ENCODE data around the gene ALDH3A1.

ALDH3A1 gene

DNA sequence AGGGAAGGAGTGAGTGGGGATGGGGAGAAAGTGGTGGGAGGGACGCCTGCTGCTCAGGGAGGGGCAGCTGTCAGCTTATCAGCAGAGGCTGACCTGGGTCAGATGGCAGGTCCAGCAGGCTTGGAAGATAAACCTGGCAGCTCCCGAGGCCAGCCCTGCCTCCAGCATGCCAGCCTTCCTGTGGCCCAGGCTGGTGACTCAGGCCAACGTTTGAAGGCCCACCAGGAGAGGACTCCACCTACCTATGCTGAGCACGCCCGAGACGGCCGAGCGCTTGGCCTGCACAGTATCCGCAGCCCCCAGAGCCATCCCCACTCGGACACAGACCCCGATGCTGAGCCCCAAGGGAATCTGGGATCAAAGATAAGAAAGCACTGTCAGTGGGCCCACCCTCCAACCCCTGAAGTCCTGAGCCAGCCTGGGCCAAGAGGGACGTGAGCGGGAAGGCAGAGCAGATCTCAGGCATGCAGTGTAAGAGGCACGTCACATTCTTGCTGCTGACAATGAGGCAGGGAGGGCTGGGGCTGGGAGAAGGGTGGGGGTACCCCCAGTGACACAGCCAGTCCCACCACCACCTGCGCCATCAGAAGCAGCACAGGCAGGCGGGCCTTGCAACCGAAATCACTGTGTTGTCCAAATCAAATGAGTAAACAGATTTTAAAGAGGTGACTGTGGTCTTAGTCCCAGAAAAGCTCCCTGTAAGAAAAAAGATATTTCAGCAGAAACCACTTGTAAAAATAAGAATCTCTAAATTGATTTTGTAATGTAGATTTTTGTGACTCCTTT is 44.1 kb downstream of the ALDH3A1 start:
- DNase-seq (ENCODE audit: low read depth in 3 of 3) = no peak

DNA sequence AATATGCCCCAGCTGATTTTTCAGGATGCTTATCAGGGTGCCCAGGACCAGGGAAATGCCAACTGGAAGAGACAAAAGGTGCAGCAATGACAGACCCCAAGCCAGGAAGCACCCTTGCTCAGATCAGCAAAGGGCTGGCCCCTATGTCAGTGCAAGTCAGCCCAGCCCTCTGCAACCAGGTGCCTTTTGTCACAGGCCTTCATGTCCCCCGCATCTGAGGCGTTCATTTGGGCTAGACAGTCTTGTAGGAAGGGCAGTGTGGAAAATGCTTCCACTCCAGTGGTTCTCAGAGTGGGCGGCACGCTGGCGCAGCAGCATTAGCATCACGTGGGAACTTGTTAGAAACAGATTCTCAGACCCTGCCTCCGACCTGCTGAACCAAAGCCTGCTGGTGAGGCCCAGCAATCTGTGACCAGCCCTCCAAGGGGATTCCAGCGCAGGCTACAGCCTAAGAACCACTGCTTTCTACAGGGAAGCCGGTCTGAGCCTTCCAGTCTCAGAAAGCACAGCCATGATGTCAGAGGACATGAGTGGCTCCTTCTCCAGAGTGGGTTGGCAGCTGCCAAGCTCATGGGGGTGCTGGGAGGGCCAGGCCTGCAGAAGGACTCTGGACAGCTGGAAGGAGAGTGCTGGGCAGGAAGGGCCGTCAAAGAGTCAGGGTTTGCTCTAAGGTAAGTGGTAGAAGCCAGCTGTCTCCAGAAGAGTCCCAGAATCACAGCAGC is 44.8 kb downstream of the ALDH3A1 start:
- no peak for DNase-seq (ENCODE audit: low read depth in 3 of 3)

DNA sequence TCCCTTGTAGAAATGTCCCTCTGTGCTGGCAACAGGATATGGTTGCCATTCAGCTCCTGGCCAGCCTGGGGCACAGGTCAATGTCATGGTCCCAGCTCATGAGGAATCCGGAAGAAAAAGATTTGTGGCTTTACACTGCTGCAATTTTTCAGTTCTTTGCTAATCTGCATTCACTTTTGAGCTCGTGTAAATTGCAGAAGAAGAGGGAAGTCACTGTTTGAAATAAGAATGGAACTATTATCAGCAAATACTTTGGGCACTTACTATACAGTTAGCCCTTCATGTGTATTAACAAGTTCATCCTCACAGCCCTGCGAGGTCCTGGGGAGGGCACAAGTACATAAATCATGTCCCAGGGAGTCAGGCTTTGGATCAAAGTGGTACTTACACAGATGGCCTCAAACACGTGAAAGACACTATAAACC is 45.9 kb downstream of the ALDH3A1 start:
- DNase-seq (ENCODE audit: low read depth in 3 of 3) = no peak
